NCI-H1436 treated with DMSO at 0.1 percent for 48 hours (cell line): ENCODE data around the gene C4A.
"Not testable (repeated sequence)": the region's sequence is repeated elsewhere in the genome, so short reads cannot be mapped to it uniquely, and the experiment has no call there.

ENCODE experiments used
- DNase-seq: peaks from one replicate; lab custom pipeline; 2025; lab: John Stamatoyannopoulos, UW

The C4A gene

GRCh38 chr6:31981744-31982143 is at the start of gene C4A:
C4A (plus strand) TSS chr6:31982057; CDS start chr6:31982108, 51 bp downstream.
- DNase-seq, result not testable (repeated sequence)

- DNase-seq, result not testable (repeated sequence)
These were observed 49.7 kb upstream of the C4A start for GRCh38 chr6:31932137-31932536.

- DNase-seq, result no peak
These were observed 48.3 kb upstream of the C4A start for GRCh38 chr6:31933537-31933936.

GRCh38 chr6:31935021-31935420 is 46.8 kb upstream of the C4A start:
- no peak for DNase-seq

- no peak for DNase-seq
These were observed 46.0 kb upstream of the C4A start for GRCh38 chr6:31935823-31936222.

GRCh38 chr6:31940256-31940664 is 41.6 kb upstream of the C4A start:
- no peak for DNase-seq

GRCh38 chr6:31943742-31944141 is 38.1 kb upstream of the C4A start:
- no peak for DNase-seq

- DNase-seq, result no peak
These were observed 36.7 kb upstream of the C4A start for GRCh38 chr6:31945154-31945506.

GRCh38 chr6:31945507-31946369 is 36.1 kb upstream of the C4A start, which contains the start of gene CFB:
CFB (plus strand) TSS chr6:31946095; CDS start chr6:31946222, 127 bp downstream.
- DNase-seq, result no peak

- no peak for DNase-seq
These were observed 35.4 kb upstream of the C4A start for GRCh38 chr6:31946370-31946885.

- DNase-seq, result no peak
These were observed 34.7 kb upstream of the C4A start for GRCh38 chr6:31947070-31947675.

GRCh38 chr6:31947864-31948263 is 34.0 kb upstream of the C4A start:
- DNase-seq, result no peak

GRCh38 chr6:31948306-31948705 is 33.6 kb upstream of the C4A start:
- DNase-seq, result no peak

GRCh38 chr6:31948753-31949413 is 33.0 kb upstream of the C4A start:
- DNase-seq, result no peak

- no peak for DNase-seq
These were observed 31.8 kb upstream of the C4A start for GRCh38 chr6:31949926-31950548.

GRCh38 chr6:31952140-31952805 is 29.6 kb upstream of the C4A start:
- DNase-seq, result no peak

GRCh38 chr6:31952890-31953289 is 29.0 kb upstream of the C4A start:
- DNase-seq, result no peak

- no peak for DNase-seq
These were observed 27.3 kb upstream of the C4A start for GRCh38 chr6:31954511-31954910.

- no peak for DNase-seq
These were observed 25.1 kb upstream of the C4A start for GRCh38 chr6:31956796-31957195.

- no peak for DNase-seq
These were observed 23.5 kb upstream of the C4A start for GRCh38 chr6:31958412-31958740.
